H1 (cell line): ENCODE measurements around the gene CPSF4L. TPM values are rescaled to one million over a fixed set of nuclear protein-coding genes. Genes with fewer than 3 reads are reported as not detected.

Source experiments
- CTCF ChIA-PET: fragments of 300-600 bp; sonication (Branson Sonifier 250); formaldehyde crosslinking; loops from one replicate; lab custom pipeline; 2021; ENCODE audit not compliant: partially characterized antibody; lab: Charles Lee
- POLR2A ChIA-PET: fragments of 300-600 bp; sonication (Branson Sonifier 250); formaldehyde crosslinking; loops from one replicate; lab custom pipeline; 2021; ENCODE audit warnings: inconsistent platforms; ENCODE audit not compliant: partially characterized antibody; lab: Charles Lee
- DNase-seq, 2 experiments: peaks; one replicate each; pipeline versions ENCODE4 v3.0.0 to v3.0.0-alpha.2; 2010 to 2022; ENCODE audit warnings: low spot score in 2 of 2, low read depth in 1 of 2, mixed read lengths in 1 of 2
- FAIRE-seq: peaks from 2 replicates; lab custom pipeline; 2011; peaks lifted over from hg19 to GRCh38; lab: Jason Lieb, UNC
- H2AFZ ChIP-seq: 2 replicates; pipeline ENCODE4 v1.8.1; 2012; ENCODE audit warnings: low read length, inconsistent platforms
- H2AK5ac ChIP-seq: 2 replicates; pipeline ENCODE4 v1.6.1; 2013; ENCODE audit warnings: low read depth, low read length
- H2BK120ac ChIP-seq: replicated peaks from 2 replicates; pipeline ENCODE3; 2013; ENCODE audit warnings: low read depth, low read length, inconsistent platforms
- H2BK12ac ChIP-seq: 2 replicates; pipeline ENCODE4 v1.6.1; 2013; ENCODE audit warnings: low read depth, low read length
- H2BK15ac ChIP-seq: 2 replicates; pipeline ENCODE4 v1.6.1; 2013; ENCODE audit warnings: low read length
- H2BK20ac ChIP-seq: 2 replicates; pipeline ENCODE4 v1.6.1; 2013; ENCODE audit warnings: low read length
- H2BK5ac ChIP-seq: 2 replicates; pipeline ENCODE4 v1.6.1; 2013; ENCODE audit warnings: low read depth, low read length
- H3K14ac ChIP-seq: 2 replicates; pipeline ENCODE4 v1.6.1; 2013; ENCODE audit warnings: inconsistent platforms; ENCODE audit not compliant: insufficient read length
- H3K18ac ChIP-seq: 2 replicates; pipeline ENCODE4 v1.6.1; 2013; ENCODE audit warnings: low read length; ENCODE audit errors: extremely low read depth
- H3K23ac ChIP-seq: 2 replicates; pipeline ENCODE4 v1.6.1; 2013; ENCODE audit warnings: inconsistent platforms; ENCODE audit not compliant: insufficient read length
- H3K23me2 ChIP-seq: 2 replicates; pipeline ENCODE4 v1.6.1; 2013; ENCODE audit warnings: low read depth, low read length
- H3K27ac ChIP-seq: 2 replicates; pipeline ENCODE4 v1.6.1; 2011; ENCODE audit warnings: low read depth, low read length, inconsistent platforms
- H3K27me3 ChIP-seq, 4 experiments: replicated peaks in 1 of 4; 1 replicate in 1 of 4; 2 replicates in 3 of 4; pipeline versions ENCODE4 v1.6.1 to v1.8.1; 2011 to 2013; ENCODE audit warnings: low read length in 3 of 4, mild to moderate bottlenecking in 3 of 4, inconsistent platforms in 2 of 4, mixed read lengths in 2 of 4, moderate library complexity in 1 of 4; ENCODE audit not compliant: control insufficient read depth in 3 of 4, insufficient read depth in 3 of 4; ENCODE audit errors: extremely low read depth in 1 of 4
- H3K36me3 ChIP-seq, 4 experiments: 2 replicates each; pipeline versions ENCODE4 v1.6.1 to v1.8.1; 2011 to 2013; ENCODE audit warnings: mild to moderate bottlenecking in 4 of 4, low read length in 3 of 4, moderate library complexity in 2 of 4, control low read depth in 1 of 4, inconsistent platforms in 1 of 4; ENCODE audit not compliant: insufficient read depth in 4 of 4, control insufficient read depth in 2 of 4
- H3K4ac ChIP-seq: replicated peaks from 2 replicates; pipeline ENCODE3; 2013; ENCODE audit warnings: low read length, low read depth, mixed read lengths, inconsistent platforms; ENCODE audit not compliant: insufficient read length
- H3K4me1 ChIP-seq, 4 experiments: replicated peaks in 1 of 4; 1 replicate in 1 of 4; 2 replicates in 3 of 4; pipeline versions ENCODE4 v1.6.1 to v1.8.1; 2011 to 2013; ENCODE audit warnings: low read length in 3 of 4, inconsistent platforms in 2 of 4, mixed read lengths in 1 of 4; ENCODE audit not compliant: insufficient read depth in 4 of 4, control insufficient read depth in 3 of 4
- H3K4me2 ChIP-seq, 2 experiments: 2 replicates each; pipeline versions ENCODE4 v1.6.1 to v1.8.1; 2011 to 2013; ENCODE audit warnings: low read depth in 2 of 2, low read length in 2 of 2, control low read depth in 1 of 2, inconsistent platforms in 1 of 2, mild to moderate bottlenecking in 1 of 2; ENCODE audit not compliant: insufficient read depth in 1 of 2
- H3K4me3 ChIP-seq, 4 experiments: fragments of 200-600, 300-600 bp in 1 of 4; sonication (generic), shearing (Covaris generic), sonication (Bioruptor Twin) in 1 of 4; 2 replicates each; pipeline versions ENCODE4 v1.5.1 to v1.8.1; 2011 to 2016; ENCODE audit warnings: low read length in 4 of 4, low read depth in 3 of 4, control low read depth in 2 of 4, inconsistent platforms in 2 of 4, mild to moderate bottlenecking in 2 of 4, mixed read lengths in 1 of 4, moderate library complexity in 1 of 4; ENCODE audit not compliant: insufficient read depth in 2 of 4; ENCODE audit errors: extremely low read depth in 1 of 4
- H3K56ac ChIP-seq: replicated peaks from 2 replicates; pipeline ENCODE3; 2013; ENCODE audit warnings: low read depth, mild to moderate bottlenecking, mixed read lengths, low read length, inconsistent platforms; ENCODE audit not compliant: insufficient read length
- H3K79me1 ChIP-seq: 2 replicates; pipeline ENCODE4 v1.6.1; 2013; ENCODE audit warnings: low read depth, low read length, control low read depth
- H3K79me2 ChIP-seq, 2 experiments: 2 replicates each; pipeline versions ENCODE4 v1.6.1 to v1.8.1; 2012 to 2013; ENCODE audit warnings: low read length in 2 of 2, mild to moderate bottlenecking in 2 of 2, inconsistent platforms in 1 of 2; ENCODE audit not compliant: insufficient read depth in 2 of 2, control insufficient read depth in 1 of 2
- H3K9ac ChIP-seq, 4 experiments: replicated peaks in 1 of 4; 1 replicate in 1 of 4; 2 replicates in 3 of 4; pipeline versions ENCODE4 v1.6.1 to v1.8.1; 2011 to 2013; ENCODE audit warnings: low read depth in 3 of 4, low read length in 3 of 4, control low read depth in 2 of 4, mild to moderate bottlenecking in 2 of 4, moderate library complexity in 2 of 4, inconsistent platforms in 1 of 4; ENCODE audit errors: extremely low read depth in 1 of 4
- H3K9me3 ChIP-seq, 2 experiments: 2 replicates each; pipeline versions ENCODE4 v1.6.1 to v1.8.1; 2012 to 2013; ENCODE audit warnings: mild to moderate bottlenecking in 2 of 2, moderate library complexity in 2 of 2, control low read depth in 1 of 2, inconsistent platforms in 1 of 2, low read depth in 1 of 2, low read length in 1 of 2, mixed read lengths in 1 of 2; ENCODE audit not compliant: insufficient read depth in 2 of 2
- H4K20me1 ChIP-seq, 2 experiments: replicated peaks in 1 of 2; 2 replicates each; pipeline versions ENCODE3 to v1.8.1; 2011 to 2013; ENCODE audit warnings: inconsistent platforms in 2 of 2, low read length in 2 of 2, mild to moderate bottlenecking in 1 of 2; ENCODE audit not compliant: insufficient read depth in 2 of 2, control insufficient read depth in 1 of 2
- H4K5ac ChIP-seq: 2 replicates; pipeline ENCODE4 v1.6.1; 2013; ENCODE audit warnings: low read length, low read depth, mixed read lengths, inconsistent platforms; ENCODE audit not compliant: insufficient read length
- H4K8ac ChIP-seq: 2 replicates; pipeline ENCODE4 v1.8.0; 2013; ENCODE audit warnings: mild to moderate bottlenecking, moderate library complexity, low read length, inconsistent platforms; ENCODE audit not compliant: insufficient read depth; ENCODE audit errors: extremely low read depth
- H4K91ac ChIP-seq: replicated peaks from 2 replicates; pipeline ENCODE3; 2013; ENCODE audit warnings: low read length, mixed read lengths, inconsistent platforms; ENCODE audit not compliant: insufficient read length
- BACH1 ChIP-seq: IDR thresholded peaks from 2 replicates; pipeline ENCODE4 v1.6.1; 2012; ENCODE audit warnings: low read length, improper control_type of control experiment
- CBX5 ChIP-seq: fragments of 300-800, 300-1000 bp; sonication (generic); IDR thresholded peaks from 2 replicates; pipeline ENCODE4 v1.7.1; 2016; ENCODE audit warnings: antibody characterized with exemption, low read length, low read depth
- CBX8 ChIP-seq: fragments of 300-800, 300-1000 bp; sonication (generic); IDR thresholded peaks from 2 replicates; pipeline ENCODE4 v1.7.1; 2016; ENCODE audit warnings: low read depth, low read length, borderline replicate concordance
- TBP ChIP-seq: IDR thresholded peaks from 2 replicates; pipeline ENCODE4 v1.6.1; 2011; ENCODE audit warnings: low read depth, low read length, improper control_type of control experiment
- WGBS, 2 experiments: shearing (Covaris generic) in 1 of 2; methylation state at CpG; one replicate each; pipeline versions ENCODE4 v1.1.6 to v1.1.7; 2013 to 2015; ENCODE audit warnings: low lambda C conversion rate in 2 of 2, mixed read lengths in 2 of 2, inconsistent platforms in 1 of 2, low coverage in 1 of 2, missing lambda C conversion rate in 1 of 2; ENCODE audit not compliant: insufficient replicate concordance in 2 of 2, insufficient coverage in 1 of 2, insufficient read length in 1 of 2; ENCODE audit errors: extremely low coverage in 1 of 2, missing lambda C conversion rate in 1 of 2; 5-methylcytosine and 5-hydroxymethylcytosine counted together
- polyA plus RNA-seq, 7 experiments: library from polyadenylated mRNA; depleted of rRNA in 3 of 7; stranded (reverse) in 5 of 7; unstranded in 2 of 7; fragments of >200 nt in 5 of 7; fragments of 200-250 nt in 2 of 7; gene quantifications; 1 replicate in 5 of 7; 2 replicates in 1 of 7; 4 replicates in 1 of 7; pipeline versions ENCODE4 v1.2.1 to v1.2.3, GENCODE V29; 2011 to 2013; ENCODE audit warnings: missing spikeins in 2 of 7, mixed read lengths in 2 of 7
- total RNA-seq: library from RNA; stranded (reverse); fragmentation: NEBNext Ultra II Directional; extraction: Animal tissue kit (Norgen Biotek cat#: 25700); gene quantifications from 2 replicates; pipeline ENCODE4 v1.2.1, GENCODE V29; 2021

Gene CPSF4L
- total and polyA plus RNA-seq, 2 of the 8 experiments (the other 6 are each of a cell fraction or from before 2014, with no cell fraction given) = not detected

DNA sequence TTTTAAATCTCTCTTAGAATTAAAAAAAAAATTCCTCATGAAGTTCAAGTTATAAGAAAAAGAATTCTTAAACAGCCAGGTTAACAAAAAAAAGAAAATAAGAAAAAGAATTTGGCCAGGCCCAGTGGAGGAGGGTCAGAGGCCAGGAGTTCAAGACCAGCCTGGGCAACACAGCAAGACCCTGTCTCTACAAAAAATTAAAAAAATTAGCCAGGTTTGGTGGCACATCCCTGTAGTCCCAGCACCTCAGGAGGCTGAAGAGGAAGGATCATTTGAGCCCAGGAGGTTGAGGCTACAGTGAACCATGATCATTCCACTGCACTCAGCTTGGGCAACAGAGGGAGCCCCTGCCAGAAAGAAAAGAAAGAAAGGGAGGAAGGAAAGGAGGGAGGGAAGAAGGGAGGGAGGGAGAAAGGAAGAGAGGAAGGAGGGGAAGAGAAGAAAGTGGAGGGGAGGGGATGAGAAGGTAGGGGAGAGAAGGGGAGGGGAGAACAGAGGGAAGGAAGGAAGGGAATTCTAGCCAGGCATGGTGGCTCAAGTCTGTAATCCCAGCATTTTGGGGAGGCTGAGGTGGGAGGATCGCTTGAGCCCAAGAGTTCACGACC is 38.0 kb downstream of the CPSF4L start:
- Histone ChIP-seq H4K5ac (no peak overlapping the region), H2BK15ac (no peak overlapping the region), H3K79me1 (peaks cover 5% of the 10 kb centered on the region), H3K27ac (no peak overlapping the region), H3K56ac (no peak overlapping the region), H2BK12ac (no peak overlapping the region), H3K14ac (no peak overlapping the region), H2BK5ac (no peak overlapping the region), H2BK20ac (no peak overlapping the region), H3K4me2 (no peak overlapping the region), H3K9ac (no peak overlapping the region), H3K23me2 (no peaks in the 10 kb centered on the region), H3K23ac (no peak overlapping the region), H3K4ac (no peak overlapping the region), H3K9me3 (no peaks in the 10 kb centered on the region), H4K91ac (no peak overlapping the region), H3K4me3 (no peak overlapping the region), H3K79me2 (peaks cover 4 to 63% of the 10 kb centered on the region in 2 experiments; a peak in 3 of 4 replicates), H3K4me1 (peaks cover 0 to 14% (median 5%) of the 10 kb centered on the region in 4 experiments; a peak in 5 of 7 replicates), H2AFZ (no peak overlapping the region), H4K20me1 (peaks cover 0 to 3% of the 10 kb centered on the region in 2 experiments), H2AK5ac (no peak overlapping the region), H3K27me3 (no peaks in the 10 kb centered on the region), H3K36me3 (peaks cover 0 to 9% (median 0%) of the 10 kb centered on the region in 4 experiments; a peak in 1 of 8 replicates), H2BK120ac (no peak overlapping the region), H3K18ac (no peak overlapping the region), H4K8ac (no peak overlapping the region)
- no CpG with 5 or more reads among the region's 2 CpGs for WGBS, 2 experiments
- no peak for TF ChIP-seq CBX8
- TF ChIP-seq TBP = no peak
- no peak for TF ChIP-seq BACH1
- TF ChIP-seq CBX5 = no peak
- no peak for FAIRE-seq
- POLR2A ChIA-PET = interaction anchor here (1.6 to 2.2 kb wide), 2 partner anchors 8 to 20 kb away, joined by 4 to 8 read pairs; a partner anchor contains a TSS
- no peak for DNase-seq
- CTCF ChIA-PET = interaction anchor here (0.9 kb wide), 1 partner anchor 27 kb away, joined by 3 read pairs; no protein-coding TSS in a partner anchor
